ENCODE data around the gene FOXC2.

Gene FOXC2

DNA sequence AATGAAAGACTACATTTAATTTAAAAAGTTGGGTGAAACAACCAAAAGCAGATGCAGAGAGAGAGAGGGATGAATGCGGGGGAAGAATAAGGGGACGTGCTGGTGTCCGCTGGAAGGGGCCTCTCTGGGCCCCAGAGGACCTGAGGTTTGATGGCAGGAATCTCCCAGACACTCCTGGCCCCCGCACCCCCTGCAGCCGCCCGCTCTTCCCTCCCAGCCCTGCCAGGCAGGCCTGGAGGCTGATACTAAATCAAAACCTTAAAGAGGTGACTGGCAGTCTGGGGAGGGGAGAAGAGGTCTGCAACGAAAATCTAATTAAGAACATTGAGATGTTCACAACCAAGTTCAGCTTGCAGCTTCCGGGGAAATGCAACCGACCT is 14.2 kb downstream of the FOXC2 start:
- Histone ChIP-seq H3K4me1 (no peaks in the 10 kb centered on the region; the same call in 1 of the 2 replicates), H3K27me3 (peaks cover 10% of the 10 kb centered on the region; the same call in 1 of the 2 replicates), H3K4me3 (ENCODE audit: low read depth, low read length) (no peak overlapping the region), H3K9me3 (no peaks in the 10 kb centered on the region), H3K36me3 (no peaks in the 10 kb centered on the region)
- TF ChIP-seq, protein P1, sequence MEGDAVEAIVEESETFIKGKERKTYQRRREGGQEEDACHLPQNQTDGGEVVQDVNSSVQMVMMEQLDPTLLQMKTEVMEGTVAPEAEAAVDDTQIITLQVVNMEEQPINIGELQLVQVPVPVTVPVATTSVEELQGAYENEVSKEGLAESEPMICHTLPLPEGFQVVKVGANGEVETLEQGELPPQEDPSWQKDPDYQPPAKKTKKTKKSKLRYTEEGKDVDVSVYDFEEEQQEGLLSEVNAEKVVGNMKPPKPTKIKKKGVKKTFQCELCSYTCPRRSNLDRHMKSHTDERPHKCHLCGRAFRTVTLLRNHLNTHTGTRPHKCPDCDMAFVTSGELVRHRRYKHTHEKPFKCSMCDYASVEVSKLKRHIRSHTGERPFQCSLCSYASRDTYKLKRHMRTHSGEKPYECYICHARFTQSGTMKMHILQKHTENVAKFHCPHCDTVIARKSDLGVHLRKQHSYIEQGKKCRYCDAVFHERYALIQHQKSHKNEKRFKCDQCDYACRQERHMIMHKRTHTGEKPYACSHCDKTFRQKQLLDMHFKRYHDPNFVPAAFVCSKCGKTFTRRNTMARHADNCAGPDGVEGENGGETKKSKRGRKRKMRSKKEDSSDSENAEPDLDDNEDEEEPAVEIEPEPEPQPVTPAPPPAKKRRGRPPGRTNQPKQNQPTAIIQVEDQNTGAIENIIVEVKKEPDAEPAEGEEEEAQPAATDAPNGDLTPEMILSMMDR (IDR thresholded peaks at IDR 0.05; ENCODE audit: low read depth, low read length) = no peak
- DNase-seq = no peak

DNA sequence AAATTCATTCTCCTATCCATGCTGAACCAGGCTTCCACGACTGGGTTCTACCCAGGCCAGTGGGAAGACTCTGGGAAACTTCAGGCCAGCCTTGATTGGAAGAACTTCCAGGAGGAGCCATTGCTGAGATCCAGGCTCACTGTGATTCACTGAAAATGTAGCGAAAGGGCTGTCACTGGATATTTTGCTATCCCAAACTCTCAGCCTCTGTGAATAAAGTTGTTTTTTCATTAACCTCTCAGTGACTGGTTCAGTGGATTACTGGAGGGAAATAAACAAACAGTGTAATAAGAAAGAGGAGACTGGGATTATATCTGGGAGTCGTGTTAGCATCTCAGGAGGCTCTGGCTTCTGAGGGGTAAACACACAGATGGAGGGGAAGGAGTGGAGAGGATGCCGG is 14.8 kb downstream of the FOXC2 start:
- DNase-seq = no peak
- no peak overlapping the region for H3K4me3 ChIP-seq (ENCODE audit: low read depth, low read length)
- H3K27me3 ChIP-seq = peaks cover 10% of the 10 kb centered on the region; the same call in 1 of the 2 replicates
- no peaks in the 10 kb centered on the region for H3K9me3 ChIP-seq
- H3K4me1 ChIP-seq = no peaks in the 10 kb centered on the region; the same call in 1 of the 2 replicates
- H3K36me3 ChIP-seq = no peaks in the 10 kb centered on the region
- TF ChIP-seq, protein P1 (IDR thresholded peaks at IDR 0.05; ENCODE audit: low read depth, low read length) = no peak

DNA sequence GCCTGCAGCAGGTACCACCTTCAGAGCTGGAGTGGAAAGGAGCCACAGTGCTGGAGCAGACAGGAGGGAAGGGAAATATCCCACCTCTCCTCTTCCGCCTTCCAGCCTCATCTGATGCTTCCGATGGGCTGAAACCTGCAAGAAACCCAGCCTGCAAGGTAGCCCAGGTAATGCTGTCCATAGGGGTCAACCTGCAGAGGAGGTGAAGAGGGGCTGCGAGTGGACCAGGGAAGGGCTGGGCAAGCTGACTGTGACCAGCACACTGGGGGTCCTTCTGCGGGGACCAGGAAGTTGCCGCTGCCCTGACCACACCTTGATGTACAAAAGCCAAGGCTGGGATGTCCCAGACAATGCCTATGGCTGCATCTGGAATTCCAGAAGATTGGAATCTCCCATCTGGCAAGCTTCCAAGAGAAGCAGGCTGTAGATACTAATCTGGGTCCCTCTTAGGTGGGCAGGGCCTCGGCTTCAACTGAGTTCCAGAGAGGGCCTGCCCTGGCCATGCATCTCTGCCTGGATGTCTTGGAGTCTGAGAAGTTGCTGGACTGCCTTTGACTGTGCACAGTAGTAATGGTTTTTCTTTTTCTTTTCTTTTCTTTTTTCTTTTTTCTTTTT is 17.5 kb downstream of the FOXC2 start:
- no peaks in the 10 kb centered on the region; the same call in 1 of the 2 replicates for H3K9me3 ChIP-seq
- H3K4me1 ChIP-seq = no peaks in the 10 kb centered on the region; the same call in 1 of the 2 replicates
- no peaks in the 10 kb centered on the region for H3K36me3 ChIP-seq
- no peak for DNase-seq
- no peak overlapping the region for H3K4me3 ChIP-seq (ENCODE audit: low read depth, low read length)
- TF ChIP-seq, protein P1 (IDR thresholded peaks at IDR 0.05; ENCODE audit: low read depth, low read length) = no peak
- no peaks in the 10 kb centered on the region; the same call in 1 of the 2 replicates for H3K27me3 ChIP-seq

DNA sequence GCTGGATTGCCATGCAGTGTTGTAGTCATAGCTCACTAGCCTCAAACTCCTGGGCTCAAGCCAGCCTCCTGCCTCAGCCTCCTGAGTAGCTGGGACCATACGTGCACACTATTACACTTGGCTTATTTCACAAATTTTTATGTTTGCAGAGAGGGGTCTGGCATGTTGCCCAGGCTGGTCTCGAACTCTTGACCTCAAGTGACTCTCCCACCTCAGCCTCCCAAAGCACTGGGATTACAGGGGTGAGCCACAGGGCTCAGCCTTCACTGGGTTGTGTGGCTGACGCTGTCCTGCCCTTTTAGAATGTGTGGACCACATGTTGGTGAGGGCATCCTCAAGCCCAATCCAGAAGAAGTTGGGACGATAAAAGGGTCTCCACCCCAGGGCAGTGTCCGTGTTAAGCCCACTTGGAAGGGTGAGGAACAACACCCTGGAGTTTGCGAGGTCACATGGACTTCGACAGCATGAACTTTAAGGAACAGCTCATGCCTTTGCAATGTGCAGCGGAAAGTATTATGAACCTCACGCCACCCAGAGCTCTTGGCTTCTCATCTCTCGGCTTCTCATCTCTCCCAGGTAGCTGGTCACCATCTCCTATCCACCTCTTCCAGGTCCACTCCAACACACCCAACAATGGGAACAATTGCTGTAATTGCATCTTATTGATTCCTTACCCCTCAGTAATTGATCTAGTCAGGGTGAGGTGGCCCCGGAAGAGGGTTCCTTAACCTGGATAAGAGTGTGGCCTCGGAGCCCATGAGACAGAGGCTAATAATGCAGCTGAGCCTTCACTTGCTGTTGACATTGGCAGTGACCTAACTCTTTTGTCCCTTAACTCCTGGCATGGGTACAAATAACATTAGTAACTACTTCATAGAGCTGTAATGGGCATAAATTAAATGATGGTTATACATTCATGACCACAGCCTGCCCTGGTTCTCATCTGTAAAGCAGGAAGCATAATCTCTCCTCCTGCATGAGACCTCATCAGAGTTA is 18.4 kb downstream of the FOXC2 start:
- TF ChIP-seq, protein P1 (IDR thresholded peaks at IDR 0.05; ENCODE audit: low read depth, low read length) = no peak
- no peak for DNase-seq
- H3K9me3 ChIP-seq = no peaks in the 10 kb centered on the region; the same call in 1 of the 2 replicates
- no peaks in the 10 kb centered on the region for H3K36me3 ChIP-seq
- no peaks in the 10 kb centered on the region; the same call in 1 of the 2 replicates for H3K4me1 ChIP-seq
- no peak overlapping the region for H3K4me3 ChIP-seq (ENCODE audit: low read depth, low read length)
- no peaks in the 10 kb centered on the region for H3K27me3 ChIP-seq

DNA sequence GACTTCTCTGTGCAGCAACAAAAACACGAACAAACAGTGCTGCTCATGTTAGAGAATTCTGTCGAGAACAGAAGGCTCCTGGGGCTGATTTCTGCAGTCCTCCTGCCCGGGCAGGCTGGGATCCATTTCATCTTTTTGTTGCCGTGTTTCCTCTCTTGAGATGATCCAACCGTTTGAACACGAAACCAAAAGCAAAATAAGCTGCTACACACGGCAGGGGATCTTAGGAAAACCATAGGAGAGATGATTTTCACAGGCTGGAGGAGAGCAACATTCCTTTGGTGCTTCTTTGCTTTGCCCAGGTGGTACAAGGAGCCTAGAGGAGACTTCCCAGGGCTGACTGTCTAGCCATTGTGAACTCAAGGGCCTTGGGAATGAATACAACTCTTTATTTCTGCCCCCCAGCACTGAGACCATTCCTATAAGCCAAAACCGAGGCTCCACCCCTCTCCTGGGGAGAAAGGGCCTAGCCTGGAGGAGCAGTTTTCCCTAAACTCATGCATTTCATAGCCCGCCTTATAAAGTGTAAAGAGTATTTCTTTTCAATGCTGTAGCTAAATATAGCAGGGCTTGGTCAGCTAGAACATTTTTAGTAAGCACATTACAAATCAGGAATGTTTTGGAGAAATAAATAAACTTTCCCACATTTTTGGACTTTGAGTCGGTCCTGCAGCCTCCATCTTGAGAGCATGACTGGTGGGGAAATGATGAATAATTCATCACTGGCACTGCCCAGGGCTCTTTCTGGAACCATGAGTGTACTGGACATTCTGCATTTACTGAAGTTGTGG is 19.4 kb downstream of the FOXC2 start:
- H3K27me3 ChIP-seq = no peaks in the 10 kb centered on the region
- no peaks in the 10 kb centered on the region; the same call in 1 of the 2 replicates for H3K9me3 ChIP-seq
- no peaks in the 10 kb centered on the region; the same call in 1 of the 2 replicates for H3K4me1 ChIP-seq
- no peak overlapping the region for H3K4me3 ChIP-seq (ENCODE audit: low read depth, low read length)
- H3K36me3 ChIP-seq = no peaks in the 10 kb centered on the region
- TF ChIP-seq, protein P1 (IDR thresholded peaks at IDR 0.05; ENCODE audit: low read depth, low read length) = no peak
- DNase-seq = no peak
